HUES48 (cell line): ENCODE results near the gene RIMBP2.

ENCODE experiments used
- H3K27ac ChIP-seq: one replicate; pipeline ENCODE4 v1.7.0; 2013; ENCODE audit warnings: low read depth, low read length, inconsistent platforms
- H3K27me3 ChIP-seq: 2 replicates; pipeline ENCODE4 v1.6.1; 2013; ENCODE audit warnings: mild to moderate bottlenecking, low read length; ENCODE audit not compliant: control insufficient read depth, insufficient read depth
- H3K36me3 ChIP-seq: 2 replicates; pipeline ENCODE4 v1.6.1; 2013; ENCODE audit warnings: low read length; ENCODE audit not compliant: control insufficient read depth, insufficient read depth
- H3K4me1 ChIP-seq: 2 replicates; pipeline ENCODE4 v1.6.1; 2013; ENCODE audit warnings: mild to moderate bottlenecking, low read length; ENCODE audit not compliant: control insufficient read depth, insufficient read depth
- H3K4me3 ChIP-seq: 2 replicates; pipeline ENCODE4 v1.5.1; 2013; ENCODE audit warnings: mild to moderate bottlenecking, low read depth, low read length
- H3K9ac ChIP-seq: 2 replicates; pipeline ENCODE4 v1.6.1; 2013; ENCODE audit warnings: mild to moderate bottlenecking, low read depth, low read length, moderate library complexity
- H3K9me3 ChIP-seq: 2 replicates; pipeline ENCODE4 v1.6.1; 2013; ENCODE audit warnings: low read length; ENCODE audit not compliant: control insufficient read depth, insufficient read depth

The RIMBP2 gene

GRCh38 chr12:130729344-130729743, 13.2 kb upstream of the RIMBP2 start:
- Histone ChIP-seq H3K4me1 (no peaks in the 10 kb centered on the region), H3K4me3 (no peak overlapping the region), H3K9ac (no peak overlapping the region), H3K27me3 (no peaks in the 10 kb centered on the region), H3K27ac (no peak overlapping the region), H3K36me3 (no peaks in the 10 kb centered on the region), H3K9me3 (0 out of 2 replicates have a peak, but pooled peaks cover 9% of the 10 kb centered on the region)

- no peaks in the 10 kb centered on the region for H3K4me1 ChIP-seq
- H3K9me3 ChIP-seq = 0 out of 2 replicates have a peak, but pooled peaks cover 9% of the 10 kb centered on the region
- H3K27ac ChIP-seq = no peak overlapping the region
- no peaks in the 10 kb centered on the region for H3K36me3 ChIP-seq
- no peak overlapping the region for H3K9ac ChIP-seq
- H3K27me3 ChIP-seq = no peaks in the 10 kb centered on the region
- H3K4me3 ChIP-seq = no peak overlapping the region
These were observed 12.3 kb upstream of the RIMBP2 start for GRCh38 chr12:130728158-130729058.

- Histone ChIP-seq H3K9ac (no peak overlapping the region), H3K27ac (no peak overlapping the region), H3K4me3 (no peak overlapping the region), H3K36me3 (no peaks in the 10 kb centered on the region), H3K27me3 (peaks cover 49% of the 10 kb centered on the region), H3K4me1 (peaks cover 10% of the 10 kb centered on the region; the same call in 1 of the 2 replicates), H3K9me3 (peaks cover 5% of the 10 kb centered on the region; the same call in 1 of the 2 replicates)
These were observed 3.3 kb upstream of the RIMBP2 start for GRCh38 chr12:130719263-130719859.

GRCh38 chr12:130717752-130718151, 1.7 kb upstream of the RIMBP2 start:
- no peak overlapping the region for H3K4me3 ChIP-seq
- H3K9ac ChIP-seq = no peak overlapping the region
- peaks cover 65% of the 10 kb centered on the region for H3K27me3 ChIP-seq
- no peak overlapping the region for H3K27ac ChIP-seq
- no peaks in the 10 kb centered on the region for H3K36me3 ChIP-seq
- peaks cover 18% of the 10 kb centered on the region for H3K4me1 ChIP-seq
- 0 out of 2 replicates have a peak, but pooled peaks cover 5% of the 10 kb centered on the region for H3K9me3 ChIP-seq

GRCh38 chr12:130716969-130717366, 869 bp upstream of the RIMBP2 start:
- H3K9me3 ChIP-seq = 0 out of 2 replicates have a peak, but pooled peaks cover 5% of the 10 kb centered on the region
- no peak overlapping the region for H3K27ac ChIP-seq
- H3K9ac ChIP-seq = no peak overlapping the region
- no peaks in the 10 kb centered on the region for H3K36me3 ChIP-seq
- peaks cover 73% of the 10 kb centered on the region for H3K27me3 ChIP-seq
- H3K4me3 ChIP-seq = peak overlapping the region; percentile 80
- H3K4me1 ChIP-seq = peaks cover 18% of the 10 kb centered on the region

- peaks cover 78% of the 10 kb centered on the region for H3K27me3 ChIP-seq
- peaks cover 18% of the 10 kb centered on the region for H3K4me1 ChIP-seq
- no peak overlapping the region for H3K27ac ChIP-seq
- peak overlapping the region; percentile 80 for H3K4me3 ChIP-seq
- H3K36me3 ChIP-seq = no peaks in the 10 kb centered on the region
- 0 out of 2 replicates have a peak, but pooled peaks cover 5% of the 10 kb centered on the region for H3K9me3 ChIP-seq
- H3K9ac ChIP-seq = no peak overlapping the region
These were observed 725 bp downstream of the RIMBP2 start for GRCh38 chr12:130715150-130715997.

GRCh38 chr12:130714591-130715149, 1.4 kb downstream of the RIMBP2 start:
- peaks cover 78% of the 10 kb centered on the region for H3K27me3 ChIP-seq
- H3K9ac ChIP-seq = no peak overlapping the region
- peak overlapping the region; percentile 80 for H3K4me3 ChIP-seq
- H3K4me1 ChIP-seq = peaks cover 18% of the 10 kb centered on the region
- no peaks in the 10 kb centered on the region for H3K36me3 ChIP-seq
- H3K9me3 ChIP-seq = 0 out of 2 replicates have a peak, but pooled peaks cover 5% of the 10 kb centered on the region
- no peak overlapping the region for H3K27ac ChIP-seq

- H3K36me3 ChIP-seq = no peaks in the 10 kb centered on the region
- no peak overlapping the region for H3K9ac ChIP-seq
- H3K4me1 ChIP-seq = peaks cover 18% of the 10 kb centered on the region
- peak overlapping the region; percentile 43; the same call in 1 of the 2 replicates for H3K4me3 ChIP-seq
- no peak overlapping the region for H3K27ac ChIP-seq
- H3K9me3 ChIP-seq = 0 out of 2 replicates have a peak, but pooled peaks cover 5% of the 10 kb centered on the region
- H3K27me3 ChIP-seq = peaks cover 73% of the 10 kb centered on the region
These were observed 2.0 kb downstream of the RIMBP2 start for GRCh38 chr12:130714091-130714590.

- Histone ChIP-seq H3K27ac (no peak overlapping the region), H3K9ac (no peak overlapping the region), H3K9me3 (0 out of 2 replicates have a peak, but pooled peaks cover 5% of the 10 kb centered on the region), H3K36me3 (no peaks in the 10 kb centered on the region), H3K4me3 (no peak overlapping the region), H3K4me1 (peaks cover 18% of the 10 kb centered on the region), H3K27me3 (peaks cover 70% of the 10 kb centered on the region)
These were observed 2.5 kb downstream of the RIMBP2 start for GRCh38 chr12:130713581-130713991.
